CD14-positive monocyte (primary cell): ENCODE results near the gene EPB41L4B. TPM values are rescaled to one million over a fixed set of nuclear protein-coding genes. Genes with fewer than 3 reads are reported as not detected.
"Not testable (repeated sequence)": the region's sequence is repeated elsewhere in the genome, so short reads cannot be mapped to it uniquely, and the experiment has no call there.

ENCODE experiments used
- DNase-seq, 3 donors: peaks; one replicate each; pipeline ENCODE4 v3.0.0-alpha.2; 2011 to 2022
- H2AFZ ChIP-seq: 2 replicates; pipeline ENCODE4 v1.6.0; 2012; ENCODE audit warnings: mild to moderate bottlenecking, low read depth, low read length, inconsistent platforms; ENCODE audit not compliant: insufficient read depth, poor library complexity, severe bottlenecking
- H3K27ac ChIP-seq, 2 donors: 1 replicate in 1 of 2; 2 replicates in 1 of 2; pipeline ENCODE4 v1.5.1; 2012 to 2013; ENCODE audit warnings: low read length in 2 of 2, control low read depth in 1 of 2, inconsistent platforms in 1 of 2, low read depth in 1 of 2, mild to moderate bottlenecking in 1 of 2
- H3K27me3 ChIP-seq, 2 donors: one replicate each; pipeline versions ENCODE4 v1.6.0 to v1.6.1; 2011 to 2013; ENCODE audit warnings: low read length in 2 of 2; ENCODE audit not compliant: control insufficient read depth in 2 of 2, insufficient read depth in 2 of 2
- H3K36me3 ChIP-seq, 2 donors: replicated peaks in 1 of 2; 1 replicate in 1 of 2; 2 replicates in 1 of 2; pipeline versions ENCODE4 v1.5.1 to v1.6.1; 2012 to 2013; ENCODE audit warnings: low read length in 2 of 2, control low read depth in 1 of 2, inconsistent platforms in 1 of 2, mild to moderate bottlenecking in 1 of 2; ENCODE audit not compliant: insufficient read depth in 2 of 2, control insufficient read depth in 1 of 2
- H3K4me1 ChIP-seq, 2 donors: 1 replicate in 1 of 2; 2 replicates in 1 of 2; pipeline versions ENCODE4 v1.5.1 to v1.6.1; 2012 to 2013; ENCODE audit warnings: low read length in 2 of 2, control low read depth in 1 of 2, inconsistent platforms in 1 of 2, mild to moderate bottlenecking in 1 of 2, moderate library complexity in 1 of 2; ENCODE audit not compliant: insufficient read depth in 2 of 2, control insufficient read depth in 1 of 2
- H3K4me2 ChIP-seq: replicated peaks from 2 replicates; pipeline ENCODE3; 2012; ENCODE audit warnings: low read length, moderate library complexity, mild to moderate bottlenecking; ENCODE audit not compliant: poor library complexity, severe bottlenecking; ENCODE audit errors: extremely low read depth
- H3K4me3 ChIP-seq, 3 experiments: fragments of 200-600 bp in 1 of 3; sonication (generic) in 1 of 3; replicated peaks in 1 of 3; 1 replicate in 2 of 3; 2 replicates in 1 of 3; pipeline ENCODE4 v1.5.1; 2011 to 2013; ENCODE audit warnings: low read length in 3 of 3, mild to moderate bottlenecking in 3 of 3, control low read depth in 2 of 3, low read depth in 2 of 3, inconsistent platforms in 1 of 3, moderate library complexity in 1 of 3
- H3K79me2 ChIP-seq: 2 replicates; pipeline ENCODE4 v1.6.0; 2012; ENCODE audit warnings: mild to moderate bottlenecking, control low read depth, inconsistent platforms, low read length, moderate library complexity; ENCODE audit not compliant: insufficient read depth
- H3K9ac ChIP-seq: 2 replicates; pipeline ENCODE4 v1.6.0; 2017; ENCODE audit warnings: low read length, mild to moderate bottlenecking; ENCODE audit not compliant: insufficient read depth, poor library complexity, severe bottlenecking
- H3K9me3 ChIP-seq, 2 donors: replicated peaks in 1 of 2; 1 replicate in 1 of 2; 2 replicates in 1 of 2; pipeline versions ENCODE4 v1.5.1 to v1.6.1; 2012 to 2013; ENCODE audit warnings: low read length in 2 of 2, control low read depth in 1 of 2; ENCODE audit not compliant: control insufficient read depth in 1 of 2, insufficient read depth in 1 of 2
- H4K20me1 ChIP-seq: 2 replicates; pipeline ENCODE4 v1.6.0; 2012; ENCODE audit warnings: mild to moderate bottlenecking, low read length, control low read depth, moderate library complexity; ENCODE audit not compliant: insufficient read depth
- H3K27ac Mint-ChIP-seq, 7 donors: one replicate each; pipeline ENCODE4 v1.8.0; 2020; ENCODE audit warnings: mild to moderate bottlenecking in 7 of 7, mixed read lengths in 7 of 7, moderate library complexity in 6 of 7, inconsistent platforms in 2 of 7
- H3K27me3 Mint-ChIP-seq, 3 donors: one replicate each; pipeline ENCODE4 v1.8.0; 2021 to 2022; ENCODE audit warnings: low read depth in 3 of 3, mild to moderate bottlenecking in 3 of 3, mixed read lengths in 3 of 3, moderate library complexity in 3 of 3, inconsistent platforms in 1 of 3
- H3K36me3 Mint-ChIP-seq, 2 donors: one replicate each; pipeline ENCODE4 v1.8.0; 2020; ENCODE audit warnings: mixed read lengths in 2 of 2, inconsistent platforms in 1 of 2, mild to moderate bottlenecking in 1 of 2
- H3K4me1 Mint-ChIP-seq: one replicate; pipeline ENCODE4 v1.8.0; 2020; ENCODE audit warnings: mild to moderate bottlenecking, mixed read lengths
- H3K4me3 Mint-ChIP-seq, 2 donors: one replicate each; pipeline ENCODE4 v1.8.0; 2020; ENCODE audit warnings: mild to moderate bottlenecking in 2 of 2, mixed read lengths in 2 of 2, moderate library complexity in 1 of 2
- H3K9me3 Mint-ChIP-seq, 7 donors: one replicate each; pipeline ENCODE4 v1.8.0; 2020 to 2022; ENCODE audit warnings: mixed read lengths in 7 of 7, mild to moderate bottlenecking in 6 of 7, moderate library complexity in 6 of 7, inconsistent platforms in 2 of 7
- CTCF ChIP-seq: fragments of 200-600 bp; IDR thresholded peaks from one replicate; pipeline ENCODE4 v1.8.0; 2022; ENCODE audit warnings: antibody characterized with exemption, mild to moderate bottlenecking
- WGBS: methylation state at CpG from one replicate; pipeline ENCODE4 v1.1.5; 2013; ENCODE audit warnings: missing lambda C conversion rate; ENCODE audit not compliant: insufficient coverage; 5-methylcytosine and 5-hydroxymethylcytosine counted together
- intact Hi-C, 2 donors: fragments of 100-400 bp; cut with micrococcal nuclease; formaldehyde crosslinking; loops; one replicate each; pipeline versions ENCODE4 v1.15.0 to v1.15.1; 2023
- polyA plus RNA-seq, 3 donors: library from polyadenylated mRNA; depleted of rRNA in 1 of 3; unstranded in 2 of 3; stranded (reverse) in 1 of 3; fragments of 300-500 nt in 2 of 3; fragments of >200 nt in 1 of 3; fragmentation: Illumina TruSeq in 2 of 3; gene quantifications; 1 replicate in 2 of 3; 2 replicates in 1 of 3; pipeline ENCODE4 v1.2.3, GENCODE V29; 2012 to 2021

EPB41L4B gene
- polyA plus RNA-seq, 3 donors = not detected

- WGBS = no CpG with 5 or more reads among the region's 5 CpGs
- intact Hi-C loops = no loop called here
Observed at GRCh38 chr9:109360771-109361170, 39.9 kb upstream of the EPB41L4B start.

GRCh38 chr9:109358968-109359603, 38.2 kb upstream of the EPB41L4B start:
- H3K4me1 ChIP-seq, intact Hi-C loops, H2AFZ ChIP-seq, H3K9me3 ChIP-seq, H3K36me3 Mint-ChIP-seq, H4K20me1 ChIP-seq, H3K27ac ChIP-seq, H3K9ac ChIP-seq, H3K9me3 Mint-ChIP-seq, H3K4me3 ChIP-seq, H3K27ac Mint-ChIP-seq, H3K27me3 ChIP-seq, H3K4me2 ChIP-seq, H3K79me2 ChIP-seq, H3K36me3 ChIP-seq, H3K4me1 Mint-ChIP-seq, DNase-seq: not testable (repeated sequence)
- peaks cover 7 to 17% (median 11%) of the 10 kb centered on the region in 3 donors for H3K27me3 Mint-ChIP-seq
- no CpG with 5 or more reads among the region's 8 CpGs for WGBS
- peak overlapping the region in 1 of 2 donors; percentile 1 for H3K4me3 Mint-ChIP-seq

More at GRCh38 chr9:109360771-109361170, 39.9 kb upstream of the EPB41L4B start:
- H3K4me1 ChIP-seq = no peaks in the 10 kb centered on the region
- Mint-ChIP-seq H3K4me3 (no peak overlapping the region), H3K4me1 (no peaks in the 10 kb centered on the region), H3K36me3 (no peaks in the 10 kb centered on the region), H3K27me3 (peaks cover 15 to 18% (median 17%) of the 10 kb centered on the region in 3 donors), H3K27ac (no peak overlapping the region), H3K9me3 (peaks cover 0 to 3% (median 1%) of the 10 kb centered on the region in 7 donors)
- H4K20me1 ChIP-seq = no peaks in the 10 kb centered on the region
- H3K9ac ChIP-seq = no peak overlapping the region
- TF ChIP-seq CTCF = no peak
- H3K27ac ChIP-seq = no peak overlapping the region
- no peak overlapping the region for H3K4me2 ChIP-seq
- no peaks in the 10 kb centered on the region for H3K9me3 ChIP-seq
- H3K36me3 ChIP-seq = no peaks in the 10 kb centered on the region
- H3K27me3 ChIP-seq = no peaks in the 10 kb centered on the region
- no peak overlapping the region for H2AFZ ChIP-seq
- no peak for DNase-seq
- no peak overlapping the region for H3K4me3 ChIP-seq
- H3K79me2 ChIP-seq = no peaks in the 10 kb centered on the region
